ENCODE measurements around the gene CALU. TPM values are rescaled to one million over a fixed set of nuclear protein-coding genes. Genes with fewer than 3 reads are reported as not detected.

CALU gene
- polyA plus RNA-seq, 1 donor from 2014 or later: 20.8 TPM

- H3K27ac Mint-ChIP-seq: no peak overlapping the region
- peaks cover 6% of the 10 kb centered on the region for H3K27me3 Mint-ChIP-seq
- peaks cover 0 to 5% (median 0%) of the 10 kb centered on the region in 3 donors for H3K4me1 Mint-ChIP-seq
- no peak overlapping the region for H3K4me3 Mint-ChIP-seq
- no peaks in the 10 kb centered on the region for H3K9me3 Mint-ChIP-seq
- no peaks in the 10 kb centered on the region for H3K36me3 Mint-ChIP-seq
Observed at GRCh38 chr7:128812514-128813168, 73.5 kb downstream of the CALU start.

GRCh38 chr7:128814499-128814898, 75.3 kb downstream of the CALU start:
- peaks cover 12% of the 10 kb centered on the region for H3K27me3 Mint-ChIP-seq
- H3K36me3 Mint-ChIP-seq: no peaks in the 10 kb centered on the region
- H3K4me3 Mint-ChIP-seq: no peak overlapping the region
- no peaks in the 10 kb centered on the region for H3K9me3 Mint-ChIP-seq
- H3K4me1 Mint-ChIP-seq: peaks cover 0 to 5% (median 0%) of the 10 kb centered on the region in 3 donors
- peak overlapping the region in 1 of 3 donors; percentile 42 for H3K27ac Mint-ChIP-seq

- Mint-ChIP-seq H3K27me3 (peaks cover 12% of the 10 kb centered on the region), H3K4me3 (peak overlapping the region in 1 of 4 donors; percentile 61), H3K27ac (no peak overlapping the region), H3K9me3 (no peaks in the 10 kb centered on the region), H3K4me1 (peaks cover 0 to 5% (median 0%) of the 10 kb centered on the region in 3 donors), H3K36me3 (no peaks in the 10 kb centered on the region)
Observed at GRCh38 chr7:128815289-128815942, 76.3 kb downstream of the CALU start.

- H3K4me3 Mint-ChIP-seq: no peak overlapping the region
Observed at GRCh38 chr7:128818694-128819093, 79.5 kb downstream of the CALU start.

More at GRCh38 chr7:128818694-128819093, 79.5 kb downstream of the CALU start:
- H3K27me3 Mint-ChIP-seq: peaks cover 14% of the 10 kb centered on the region
- H3K27ac Mint-ChIP-seq: no peak overlapping the region
- no peaks in the 10 kb centered on the region for H3K9me3 Mint-ChIP-seq
- peaks cover 0 to 5% (median 0%) of the 10 kb centered on the region in 3 donors for H3K4me1 Mint-ChIP-seq
- H3K36me3 Mint-ChIP-seq: no peaks in the 10 kb centered on the region

Other genes starting within 250 kb of the CALU start
- gene GARIN1A, start 67.1 kb upstream of the CALU start, polyA plus RNA-seq: 0.10 TPM
- gene OPN1SW, start 36.4 kb downstream of the CALU start, polyA plus RNA-seq: not detected
- 0.85 TPM for gene CCDC136, start 52.6 kb downstream of the CALU start, polyA plus RNA-seq
- gene FLNC, start 91.0 kb downstream of the CALU start, polyA plus RNA-seq: not detected
- 325 TPM for gene ATP6V1F, start 123.5 kb downstream of the CALU start, polyA plus RNA-seq
- gene KCP, start 171.3 kb downstream of the CALU start, polyA plus RNA-seq: 0.26 TPM
- 132 TPM for gene IRF5, start 198.6 kb downstream of the CALU start, polyA plus RNA-seq